AG09309 (cell line): ENCODE data around the gene NAV2.

ENCODE experiments used
- DNase-seq: peaks from one replicate; pipeline ENCODE4 v3.0.0-alpha.2; 2010; ENCODE audit warnings: low read depth
- H3K4me3 ChIP-seq: 2 replicates; pipeline ENCODE4 v1.5.1; 2011; ENCODE audit warnings: mild to moderate bottlenecking, low read depth, low read length, moderate library complexity; ENCODE audit not compliant: control insufficient read depth
- TF ChIP-seq, protein P1 (sequence below): IDR thresholded peaks from 2 replicates; pipeline ENCODE4 v1.5.1; 2011; ENCODE audit warnings: mild to moderate bottlenecking, low read depth, low read length, inconsistent platforms; ENCODE audit not compliant: insufficient read depth, control insufficient read depth; ENCODE audit errors: missing control alignments

NAV2 gene

DNA sequence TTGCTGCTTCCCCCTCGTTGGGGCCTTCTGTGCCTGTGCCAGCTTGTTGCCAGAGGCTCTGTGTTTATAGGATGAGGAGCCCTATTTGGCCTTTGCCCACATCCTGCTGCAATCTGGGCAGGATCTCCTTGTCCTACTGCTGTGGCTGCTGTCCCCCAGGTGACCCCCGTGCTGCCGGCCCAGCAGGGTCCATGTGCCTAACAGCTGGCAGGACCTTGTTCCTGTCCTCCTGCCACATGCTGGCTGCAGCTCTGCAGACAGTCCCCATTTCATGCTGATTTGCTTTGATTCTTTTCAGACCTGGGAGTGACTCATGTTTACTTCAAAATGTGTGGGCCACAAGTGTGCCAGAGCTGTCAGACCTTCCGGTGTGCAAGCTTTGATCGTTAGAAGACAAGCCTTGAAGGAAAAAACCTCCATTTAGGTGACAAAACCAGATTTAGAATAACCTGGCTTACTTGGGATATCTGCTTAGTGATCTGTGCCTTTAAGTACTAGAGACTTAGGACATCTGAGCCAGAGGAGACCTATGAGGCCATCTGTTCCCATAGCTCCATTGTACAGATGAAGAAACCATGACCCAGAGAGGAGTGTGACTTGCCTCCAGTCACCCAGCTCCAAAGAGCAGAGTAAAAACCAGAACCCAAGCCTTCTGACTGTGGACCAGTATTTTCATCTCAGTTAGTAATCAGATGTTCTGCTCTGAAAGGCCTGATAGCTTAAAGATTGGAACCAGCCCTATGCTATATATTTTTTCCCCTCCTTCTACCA lies 11.1 kb downstream of the NAV2 start:
- TF ChIP-seq, protein P1, sequence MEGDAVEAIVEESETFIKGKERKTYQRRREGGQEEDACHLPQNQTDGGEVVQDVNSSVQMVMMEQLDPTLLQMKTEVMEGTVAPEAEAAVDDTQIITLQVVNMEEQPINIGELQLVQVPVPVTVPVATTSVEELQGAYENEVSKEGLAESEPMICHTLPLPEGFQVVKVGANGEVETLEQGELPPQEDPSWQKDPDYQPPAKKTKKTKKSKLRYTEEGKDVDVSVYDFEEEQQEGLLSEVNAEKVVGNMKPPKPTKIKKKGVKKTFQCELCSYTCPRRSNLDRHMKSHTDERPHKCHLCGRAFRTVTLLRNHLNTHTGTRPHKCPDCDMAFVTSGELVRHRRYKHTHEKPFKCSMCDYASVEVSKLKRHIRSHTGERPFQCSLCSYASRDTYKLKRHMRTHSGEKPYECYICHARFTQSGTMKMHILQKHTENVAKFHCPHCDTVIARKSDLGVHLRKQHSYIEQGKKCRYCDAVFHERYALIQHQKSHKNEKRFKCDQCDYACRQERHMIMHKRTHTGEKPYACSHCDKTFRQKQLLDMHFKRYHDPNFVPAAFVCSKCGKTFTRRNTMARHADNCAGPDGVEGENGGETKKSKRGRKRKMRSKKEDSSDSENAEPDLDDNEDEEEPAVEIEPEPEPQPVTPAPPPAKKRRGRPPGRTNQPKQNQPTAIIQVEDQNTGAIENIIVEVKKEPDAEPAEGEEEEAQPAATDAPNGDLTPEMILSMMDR = no peak
- no peak for DNase-seq
- H3K4me3 ChIP-seq = no peak overlapping the region

DNA sequence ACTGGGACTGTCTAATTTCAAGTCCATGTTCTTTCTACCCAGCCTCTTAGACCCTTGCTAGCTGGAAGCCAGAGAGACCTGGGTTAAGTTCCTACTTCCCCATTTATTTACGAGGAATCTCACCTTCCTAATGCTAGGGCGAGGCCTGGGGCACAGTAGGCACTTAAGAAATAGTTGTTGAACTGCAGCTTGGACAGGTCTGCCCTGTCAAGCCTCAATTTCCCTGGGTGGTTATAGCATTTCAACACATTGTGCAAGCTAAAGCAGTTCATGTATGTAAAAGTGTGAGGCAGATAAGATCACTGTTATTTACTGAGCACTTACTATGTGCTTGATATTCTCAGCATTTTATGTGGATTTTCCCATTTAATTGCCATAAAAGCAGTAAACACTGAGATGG lies 12.1 kb downstream of the NAV2 start:
- no peak for DNase-seq
- TF ChIP-seq, protein P1 = no peak
- no peak overlapping the region for H3K4me3 ChIP-seq

DNA sequence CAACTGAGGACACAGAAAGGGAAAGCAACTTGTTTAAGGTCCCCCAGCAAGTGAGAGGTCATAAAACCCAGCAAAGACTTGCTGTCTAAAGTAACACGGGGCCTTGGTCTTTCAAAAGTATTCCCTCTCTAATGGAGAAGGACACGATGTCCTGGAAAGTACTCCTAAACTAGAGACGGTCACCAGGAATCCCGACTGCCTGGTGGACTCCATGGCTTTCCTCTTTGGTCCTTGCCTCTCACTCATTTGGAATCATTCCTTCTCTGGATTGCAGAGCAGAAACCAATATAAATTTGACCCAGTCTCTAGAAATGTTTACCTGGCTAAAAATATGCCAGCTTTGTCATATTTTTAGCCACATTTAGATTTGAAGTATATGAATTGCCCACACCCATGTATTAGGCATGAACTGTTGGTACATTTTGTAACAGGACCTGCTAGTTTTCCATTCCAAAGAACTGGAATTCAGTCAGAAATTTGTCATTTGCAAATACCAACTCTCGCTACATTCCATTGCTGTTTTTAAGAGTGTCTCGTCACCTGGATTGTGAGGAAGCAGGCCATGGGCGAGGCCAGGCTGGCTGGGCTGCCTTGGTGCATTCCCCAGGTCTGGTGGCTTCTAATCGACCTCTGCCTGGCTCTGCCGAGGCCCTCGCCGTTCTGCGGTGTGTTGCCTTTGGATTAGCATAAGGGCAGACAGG lies 12.9 kb downstream of the NAV2 start:
- H3K4me3 ChIP-seq = no peak overlapping the region
- DNase-seq = no peak
- TF ChIP-seq, protein P1 = no peak

DNA sequence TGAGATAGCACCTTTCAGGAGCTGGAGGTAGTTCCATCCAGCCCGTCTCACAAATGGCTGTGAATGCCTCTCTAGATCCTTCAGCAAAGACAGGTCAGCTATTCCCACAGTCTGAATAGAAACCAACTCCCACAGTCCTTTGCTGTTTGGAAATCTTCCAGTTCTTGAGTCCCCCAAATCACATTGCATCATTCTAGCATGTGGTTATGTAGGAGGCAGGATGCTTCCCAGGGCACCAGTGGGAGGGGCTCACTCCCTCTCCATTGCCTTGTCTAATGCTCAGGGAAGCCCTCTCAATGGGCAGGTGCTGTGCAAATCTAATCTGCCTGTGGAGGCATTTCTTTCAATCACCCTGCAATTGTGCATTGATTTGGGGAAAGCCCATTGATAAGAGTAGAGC lies 14.6 kb downstream of the NAV2 start:
- TF ChIP-seq, protein P1 = no peak
- H3K4me3 ChIP-seq = no peak overlapping the region
- DNase-seq = no peak

DNA sequence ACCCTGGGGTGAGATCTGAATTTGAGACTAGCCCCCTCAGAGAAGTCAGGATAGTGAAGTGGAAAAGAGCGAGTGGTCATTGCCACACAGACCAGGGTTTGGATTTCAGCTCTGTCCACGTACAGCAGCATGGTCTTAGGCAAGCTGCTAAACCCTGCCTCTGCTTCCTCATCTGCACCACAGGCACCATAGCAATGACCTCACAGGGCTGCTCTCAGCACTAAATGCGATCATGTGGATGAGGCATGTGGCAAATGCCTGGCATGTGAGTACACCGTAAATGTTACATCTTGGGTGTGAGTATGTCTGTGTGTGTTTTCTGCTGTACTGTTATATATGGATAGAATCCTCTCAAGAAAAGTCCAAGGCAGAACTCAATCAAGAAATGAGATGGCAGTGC lies 15.8 kb downstream of the NAV2 start:
- TF ChIP-seq, protein P1 = no peak
- no peak overlapping the region for H3K4me3 ChIP-seq
- DNase-seq = peak; percentile 41

DNA sequence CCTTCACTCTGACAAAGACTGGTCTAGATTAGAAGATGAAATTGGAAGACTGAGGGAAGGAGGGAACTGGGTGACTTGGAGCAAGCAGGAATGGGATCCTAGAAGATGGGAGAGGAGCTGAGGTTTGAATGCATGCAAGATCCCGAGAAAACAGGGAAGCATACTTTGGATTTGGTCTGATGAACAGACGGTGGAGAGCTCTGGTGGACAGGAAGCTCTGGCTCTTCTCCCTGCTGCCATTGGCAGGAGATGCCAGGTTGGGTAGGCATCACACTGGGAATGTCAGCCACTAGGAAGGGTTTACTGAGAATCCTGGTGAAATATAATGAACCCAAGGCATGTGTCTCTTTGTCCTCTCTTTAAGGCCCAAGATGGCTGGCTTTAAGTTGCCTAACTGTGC lies 16.5 kb downstream of the NAV2 start:
- no peak overlapping the region for H3K4me3 ChIP-seq
- DNase-seq = no peak
- TF ChIP-seq, protein P1 = no peak
